HepG2 (cell line): ENCODE measurements around the gene ZBP1.

ENCODE experiments used
- FOXK1 ChIP-seq: sonication (generic); formaldehyde crosslinking; IDR thresholded peaks from 2 replicates; pipeline ENCODE4 v1.4.0; 2020; ENCODE audit warnings: low read depth, missing genetic modification reagents, borderline replicate concordance
- MXD4 ChIP-seq: IDR thresholded peaks from 2 replicates; pipeline ENCODE4 v1.6.1; 2016; ENCODE audit warnings: mild to moderate bottlenecking, missing biosample characterization, missing genetic modification reagents
- MYC ChIP-seq: sonication (generic); formaldehyde crosslinking; IDR thresholded peaks from 2 replicates; pipeline ENCODE4 v1.9.0; 2021; ENCODE audit warnings: missing genetic modification reagents, borderline replicate concordance
- SALL2 ChIP-seq: sonication (generic); formaldehyde crosslinking; IDR thresholded peaks from 2 replicates; pipeline ENCODE4 v1.8.1; 2023; ENCODE audit warnings: mild to moderate bottlenecking, missing genetic modification reagents, inconsistent platforms
- TARDBP ChIP-seq: sonication (generic); formaldehyde crosslinking; IDR thresholded peaks from 2 replicates; pipeline ENCODE4 v1.8.0; 2022; ENCODE audit warnings: mild to moderate bottlenecking, missing genetic modification reagents
- ZNF431 ChIP-seq: sonication (generic); formaldehyde crosslinking; IDR thresholded peaks from 2 replicates; pipeline ENCODE4 v1.9.0; 2022; ENCODE audit warnings: missing genetic modification reagents, low read depth, mild to moderate bottlenecking, borderline replicate concordance
- ZNF7 ChIP-seq: IDR thresholded peaks from 2 replicates; pipeline ENCODE4 v1.6.1; 2016; ENCODE audit warnings: missing biosample characterization, missing genetic modification reagents
- TF ChIP-seq, protein P1 (sequence below): sonication (generic); formaldehyde crosslinking; IDR thresholded peaks from 2 replicates; pipeline ENCODE4 v1.5.0; 2020; ENCODE audit warnings: mild to moderate bottlenecking, missing genetic modification reagents, moderate library complexity
- TF ChIP-seq, protein P2 (sequence below): IDR thresholded peaks from 2 replicates; pipeline ENCODE4 v1.6.1; 2016; ENCODE audit warnings: low read depth, borderline replicate concordance
- TF ChIP-seq, protein P3 (sequence below): IDR thresholded peaks from 2 replicates; pipeline ENCODE4 v1.6.1; 2012; ENCODE audit warnings: inconsistent platforms

DNA sequence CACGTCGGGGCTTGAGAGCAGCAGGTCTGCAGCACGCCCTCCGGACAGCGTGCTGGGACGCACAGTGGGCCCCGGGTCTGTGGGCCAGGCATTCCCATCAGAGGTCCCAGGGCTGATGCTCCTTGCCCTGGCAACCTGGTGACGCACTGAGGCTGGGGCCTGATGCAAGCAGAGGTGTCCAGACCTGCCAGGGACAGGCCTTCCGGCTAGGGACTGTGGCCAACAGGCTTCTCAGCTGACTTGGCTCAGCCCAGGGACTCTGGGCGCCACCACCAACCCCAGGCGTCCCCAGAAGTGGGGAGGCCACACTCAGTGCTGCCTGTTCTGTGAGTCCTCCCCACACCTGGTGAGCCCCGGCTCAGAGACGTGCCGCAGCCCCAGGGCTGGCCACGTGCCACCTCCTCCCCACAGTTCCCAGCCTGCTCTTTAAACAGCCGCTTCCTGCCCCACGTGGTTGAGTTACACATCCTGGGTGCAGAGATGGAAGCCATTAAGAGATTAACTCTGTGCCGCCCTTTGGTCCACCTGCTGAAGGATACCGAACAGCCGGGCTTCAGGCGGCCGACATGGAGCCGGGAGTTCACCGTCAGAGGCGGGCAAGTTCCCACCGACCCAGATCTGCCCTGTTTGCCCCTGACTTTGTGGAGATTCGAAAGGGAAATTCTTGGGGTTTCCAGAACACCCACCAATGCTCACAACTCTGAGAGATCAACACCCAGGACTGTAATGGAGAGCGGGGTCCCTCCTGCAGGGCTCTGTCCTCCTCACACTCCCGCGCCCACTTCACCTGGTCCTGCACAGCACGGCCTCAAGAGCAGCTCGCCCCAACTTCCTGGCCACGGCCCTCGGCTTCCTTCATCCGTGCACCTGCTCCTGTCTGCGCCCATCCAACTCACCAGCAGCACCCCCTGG, 37.6 kb upstream of the ZBP1 start:
- TF ChIP-seq, protein P1, sequence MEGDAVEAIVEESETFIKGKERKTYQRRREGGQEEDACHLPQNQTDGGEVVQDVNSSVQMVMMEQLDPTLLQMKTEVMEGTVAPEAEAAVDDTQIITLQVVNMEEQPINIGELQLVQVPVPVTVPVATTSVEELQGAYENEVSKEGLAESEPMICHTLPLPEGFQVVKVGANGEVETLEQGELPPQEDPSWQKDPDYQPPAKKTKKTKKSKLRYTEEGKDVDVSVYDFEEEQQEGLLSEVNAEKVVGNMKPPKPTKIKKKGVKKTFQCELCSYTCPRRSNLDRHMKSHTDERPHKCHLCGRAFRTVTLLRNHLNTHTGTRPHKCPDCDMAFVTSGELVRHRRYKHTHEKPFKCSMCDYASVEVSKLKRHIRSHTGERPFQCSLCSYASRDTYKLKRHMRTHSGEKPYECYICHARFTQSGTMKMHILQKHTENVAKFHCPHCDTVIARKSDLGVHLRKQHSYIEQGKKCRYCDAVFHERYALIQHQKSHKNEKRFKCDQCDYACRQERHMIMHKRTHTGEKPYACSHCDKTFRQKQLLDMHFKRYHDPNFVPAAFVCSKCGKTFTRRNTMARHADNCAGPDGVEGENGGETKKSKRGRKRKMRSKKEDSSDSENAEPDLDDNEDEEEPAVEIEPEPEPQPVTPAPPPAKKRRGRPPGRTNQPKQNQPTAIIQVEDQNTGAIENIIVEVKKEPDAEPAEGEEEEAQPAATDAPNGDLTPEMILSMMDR (CRISPR knock-in tag) = no peak
- TF ChIP-seq FOXK1 (CRISPR knock-in tag) (no peak), ZNF7 (CRISPR knock-in tag) (0 out of 2 replicates have a peak, but pooled peaks have one; percentile 7), MYC (CRISPR knock-in tag) (peak; percentile 84), ZNF431 (no peak), SALL2 (no peak), MXD4 (peak; percentile 44; the same call in 1 of the 2 replicates), TARDBP (CRISPR knock-in tag) (no peak)
- TF ChIP-seq, protein P2, sequence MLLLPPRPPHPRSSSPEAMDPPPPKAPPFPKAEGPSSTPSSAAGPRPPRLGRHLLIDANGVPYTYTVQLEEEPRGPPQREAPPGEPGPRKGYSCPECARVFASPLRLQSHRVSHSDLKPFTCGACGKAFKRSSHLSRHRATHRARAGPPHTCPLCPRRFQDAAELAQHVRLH = no peak
- TF ChIP-seq, protein P3, sequence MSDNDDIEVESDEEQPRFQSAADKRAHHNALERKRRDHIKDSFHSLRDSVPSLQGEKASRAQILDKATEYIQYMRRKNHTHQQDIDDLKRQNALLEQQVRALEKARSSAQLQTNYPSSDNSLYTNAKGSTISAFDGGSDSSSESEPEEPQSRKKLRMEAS = peak; percentile 86
